ENCODE results near the gene RABL3.
"Not testable (repeated sequence)": the region's sequence is repeated elsewhere in the genome, so short reads cannot be mapped to it uniquely, and the experiment has no call there.

RABL3 gene

DNA sequence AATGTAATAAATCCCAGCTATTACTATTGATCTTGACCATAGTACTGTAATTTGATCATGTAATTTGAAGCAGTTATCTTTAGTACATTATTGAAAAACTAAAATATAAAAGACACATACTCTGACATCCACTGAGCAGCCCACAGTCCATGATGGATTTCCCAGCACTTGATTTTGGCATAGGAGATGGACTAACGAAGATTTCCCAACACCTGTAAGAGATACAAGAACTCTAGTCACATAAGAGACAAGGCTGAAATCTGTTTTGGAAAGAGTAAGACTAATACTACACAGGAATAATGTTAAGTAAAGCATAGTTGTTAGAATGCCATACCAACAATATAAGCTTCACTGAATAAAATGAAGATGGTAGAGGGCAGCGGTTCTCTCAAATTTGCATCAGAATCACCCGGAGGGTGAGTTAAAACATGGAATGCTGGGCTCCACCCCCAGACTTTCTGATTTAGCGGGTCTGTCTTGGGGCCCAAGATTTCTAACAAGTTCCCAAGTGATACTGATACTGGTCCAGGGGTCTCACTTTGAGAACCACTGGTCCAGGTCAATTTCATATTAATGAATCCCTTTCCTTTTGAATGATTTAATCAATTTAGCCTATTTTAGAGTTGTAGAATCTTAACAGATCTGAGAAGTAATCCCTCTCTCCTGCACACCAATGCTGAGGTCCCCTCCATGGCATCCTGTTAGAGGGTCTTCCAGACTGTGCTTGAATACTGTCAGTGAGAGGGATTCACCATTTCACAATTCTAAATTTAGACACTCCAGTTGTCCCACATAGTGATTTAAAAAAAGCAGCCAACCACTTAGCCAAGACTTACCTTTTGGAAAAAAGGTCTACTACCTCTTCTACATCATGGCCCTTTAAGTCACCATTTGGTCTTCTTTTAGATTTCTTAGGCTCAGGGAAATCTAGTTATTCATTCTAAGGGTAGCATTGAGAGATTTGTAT is 11.5 kb downstream of the RABL3 start:
- TF ChIP-seq, protein P1, sequence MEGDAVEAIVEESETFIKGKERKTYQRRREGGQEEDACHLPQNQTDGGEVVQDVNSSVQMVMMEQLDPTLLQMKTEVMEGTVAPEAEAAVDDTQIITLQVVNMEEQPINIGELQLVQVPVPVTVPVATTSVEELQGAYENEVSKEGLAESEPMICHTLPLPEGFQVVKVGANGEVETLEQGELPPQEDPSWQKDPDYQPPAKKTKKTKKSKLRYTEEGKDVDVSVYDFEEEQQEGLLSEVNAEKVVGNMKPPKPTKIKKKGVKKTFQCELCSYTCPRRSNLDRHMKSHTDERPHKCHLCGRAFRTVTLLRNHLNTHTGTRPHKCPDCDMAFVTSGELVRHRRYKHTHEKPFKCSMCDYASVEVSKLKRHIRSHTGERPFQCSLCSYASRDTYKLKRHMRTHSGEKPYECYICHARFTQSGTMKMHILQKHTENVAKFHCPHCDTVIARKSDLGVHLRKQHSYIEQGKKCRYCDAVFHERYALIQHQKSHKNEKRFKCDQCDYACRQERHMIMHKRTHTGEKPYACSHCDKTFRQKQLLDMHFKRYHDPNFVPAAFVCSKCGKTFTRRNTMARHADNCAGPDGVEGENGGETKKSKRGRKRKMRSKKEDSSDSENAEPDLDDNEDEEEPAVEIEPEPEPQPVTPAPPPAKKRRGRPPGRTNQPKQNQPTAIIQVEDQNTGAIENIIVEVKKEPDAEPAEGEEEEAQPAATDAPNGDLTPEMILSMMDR (IDR thresholded peaks at IDR 0.05; ENCODE audit: low read length) = no peak
- TF ChIP-seq EZH2 (IDR thresholded peaks at IDR 0.05; ENCODE audit: borderline replicate concordance, low read length) = no peak
- Histone ChIP-seq H3K4me1 (ENCODE audit: insufficient read depth, low read length, severe bottlenecking) (no peaks in the 10 kb centered on the region), H4K20me1 (ENCODE audit: insufficient read depth, low read length) (no peaks in the 10 kb centered on the region), H2AFZ (ENCODE audit: low read length) (no peak overlapping the region), H3K4me2 (ENCODE audit: low read length) (no peak overlapping the region), H3K9me3 (ENCODE audit: low read length) (no peaks in the 10 kb centered on the region), H3K36me3 (ENCODE audit: insufficient read depth, low read length) (peaks cover 12% of the 10 kb centered on the region; the same call in 1 of the 2 replicates), H3F3A (ENCODE audit: insufficient read depth, low read length) (no peaks in the 10 kb centered on the region), H3K4me3 (ENCODE audit: low read depth, low read length, poor library complexity, severe bottlenecking) (no peak overlapping the region), H3K79me2 (ENCODE audit: insufficient read depth, low read length) (no peaks in the 10 kb centered on the region), H3K9ac (ENCODE audit: low read length) (no peak overlapping the region), H3K9me2 (ENCODE audit: low read depth, low read length) (no peaks in the 10 kb centered on the region), H3K27me3 (ENCODE audit: insufficient read depth, low read length) (no peaks in the 10 kb centered on the region), H3K27ac (ENCODE audit: low read depth, low read length, poor library complexity, severe bottlenecking) (no peak overlapping the region)

DNA sequence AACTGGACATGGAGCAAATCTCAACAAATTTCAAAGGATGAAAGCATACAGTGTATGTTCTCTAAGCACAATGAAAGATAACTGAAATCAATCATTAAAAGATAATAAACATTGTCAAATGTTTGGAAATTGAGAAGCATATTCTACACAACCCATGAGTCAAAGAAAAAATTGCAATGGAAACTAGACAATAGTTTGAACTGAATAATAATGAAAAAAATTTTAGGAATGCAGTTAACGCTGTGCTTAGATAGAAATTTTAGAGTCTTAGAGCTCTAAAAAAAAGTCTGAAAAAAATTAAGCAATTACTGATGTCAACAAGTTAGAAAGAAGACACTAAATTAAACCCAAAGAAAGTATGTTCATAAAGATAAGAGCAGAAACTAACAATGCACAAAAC is 15.5 kb downstream of the RABL3 start:
- Histone ChIP-seq H3K9ac (ENCODE audit: low read length) (no peak overlapping the region), H3F3A (ENCODE audit: insufficient read depth, low read length) (no peaks in the 10 kb centered on the region), H3K4me2 (ENCODE audit: low read length) (no peak overlapping the region), H3K79me2 (ENCODE audit: insufficient read depth, low read length) (no peaks in the 10 kb centered on the region), H3K4me3 (ENCODE audit: low read depth, low read length, poor library complexity, severe bottlenecking) (no peak overlapping the region), H3K27me3 (ENCODE audit: insufficient read depth, low read length) (no peaks in the 10 kb centered on the region), H2AFZ (ENCODE audit: low read length) (no peak overlapping the region), H3K9me2 (ENCODE audit: low read depth, low read length) (no peaks in the 10 kb centered on the region), H3K9me3 (ENCODE audit: low read length) (no peaks in the 10 kb centered on the region), H3K27ac (ENCODE audit: low read depth, low read length, poor library complexity, severe bottlenecking) (no peak overlapping the region), H4K20me1 (ENCODE audit: insufficient read depth, low read length) (no peaks in the 10 kb centered on the region), H3K36me3 (ENCODE audit: insufficient read depth, low read length) (peaks cover 12% of the 10 kb centered on the region; the same call in 1 of the 2 replicates), H3K4me1 (ENCODE audit: insufficient read depth, low read length, severe bottlenecking) (no peaks in the 10 kb centered on the region)
- no peak for TF ChIP-seq EZH2 (IDR thresholded peaks at IDR 0.05; ENCODE audit: borderline replicate concordance, low read length)
- TF ChIP-seq, protein P1 (IDR thresholded peaks at IDR 0.05; ENCODE audit: low read length) = no peak

DNA sequence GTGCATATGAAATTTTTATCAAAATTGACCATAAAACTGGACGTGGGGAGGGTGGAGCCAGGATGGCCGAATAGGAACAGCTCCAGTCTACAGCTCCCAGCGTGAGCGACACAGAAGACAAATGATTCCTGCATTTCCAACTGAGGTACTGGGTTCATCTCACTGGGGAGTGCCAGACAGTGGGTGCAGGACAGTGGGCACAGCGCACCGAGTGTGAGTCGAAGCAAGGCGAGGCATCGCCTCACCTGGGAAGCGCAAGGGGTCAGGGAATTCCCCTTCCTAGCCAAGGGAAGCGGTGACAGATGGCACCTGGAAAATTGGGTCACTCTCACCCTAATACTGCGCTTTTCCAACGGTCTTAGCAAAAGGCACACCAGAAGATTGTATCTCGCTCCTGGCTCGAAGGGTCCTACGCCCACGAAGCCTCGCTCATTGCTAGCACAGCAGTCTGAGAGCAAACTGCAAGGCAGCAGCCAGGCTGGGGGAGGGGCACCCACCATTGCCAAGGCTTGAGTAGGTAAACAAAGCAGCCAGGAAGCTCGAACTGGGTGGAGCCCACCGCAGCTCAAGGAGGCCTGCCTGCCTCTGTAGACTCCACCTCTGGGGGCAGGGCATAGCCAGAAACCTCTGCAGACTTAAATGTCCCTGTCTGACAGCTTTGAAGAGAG is 23.0 kb downstream of the RABL3 start:
- not testable (repeated sequence) for H3K79me2 ChIP-seq (ENCODE audit: insufficient read depth, low read length); H2AFZ ChIP-seq (ENCODE audit: low read length); H3K9me3 ChIP-seq (ENCODE audit: low read length); H3K9me2 ChIP-seq (ENCODE audit: low read depth, low read length); H3K27ac ChIP-seq (ENCODE audit: low read depth, low read length, poor library complexity, severe bottlenecking); H3K4me1 ChIP-seq (ENCODE audit: insufficient read depth, low read length, severe bottlenecking); H3F3A ChIP-seq (ENCODE audit: insufficient read depth, low read length); H3K27me3 ChIP-seq (ENCODE audit: insufficient read depth, low read length); H3K9ac ChIP-seq (ENCODE audit: low read length); H3K36me3 ChIP-seq (ENCODE audit: insufficient read depth, low read length); H4K20me1 ChIP-seq (ENCODE audit: insufficient read depth, low read length); H3K4me2 ChIP-seq (ENCODE audit: low read length); H3K4me3 ChIP-seq (ENCODE audit: low read depth, low read length, poor library complexity, severe bottlenecking)

All from OCI-LY1 (cell line).